WTC11 (cell line): ENCODE data around the gene ZNHIT1. TPM values are rescaled to one million over a fixed set of nuclear protein-coding genes. Genes with fewer than 3 reads are reported as not detected.

Experiments
- ATAC-seq: fragments of 200-7000 bp; cut with Tn5 transposase; 2 replicates; pipeline ENCODE4 v1.10.0; 2021; ENCODE audit warnings: mild to moderate bottlenecking, moderate library complexity
- CTCF ChIA-PET: fragments of 300-600 bp; sonication (Branson Sonifier 250); formaldehyde crosslinking; loops from one replicate; lab custom pipeline; 2021; ENCODE audit warnings: antibody characterized with exemption; lab: Charles Lee
- POLR2A ChIA-PET: fragments of 350-600 bp; sonication (Branson Sonifier 250); formaldehyde crosslinking; loops from one replicate; lab custom pipeline; 2021; ENCODE audit warnings: antibody characterized with exemption; lab: Charles Lee
- DNase-seq: peaks from one replicate; pipeline ENCODE4 v3.0.0; 2021; ENCODE audit warnings: low spot score
- H3K27ac Mint-ChIP-seq: 2 replicates; pipeline ENCODE4 v1.8.0; 2021; ENCODE audit warnings: mixed read lengths
- H3K27me3 Mint-ChIP-seq: 2 replicates; pipeline ENCODE4 v1.8.0; 2021; ENCODE audit warnings: low read depth, mild to moderate bottlenecking, moderate library complexity, mixed read lengths
- H3K36me3 Mint-ChIP-seq: 2 replicates; pipeline ENCODE4 v1.8.0; 2021; ENCODE audit warnings: mixed read lengths
- H3K4me1 Mint-ChIP-seq: 2 replicates; pipeline ENCODE4 v1.8.0; 2022; ENCODE audit warnings: mixed read lengths
- H3K4me3 Mint-ChIP-seq: 2 replicates; pipeline ENCODE4 v1.8.0; 2021; ENCODE audit warnings: mild to moderate bottlenecking, moderate library complexity, mixed read lengths
- H3K9me3 Mint-ChIP-seq: 2 replicates; pipeline ENCODE4 v1.8.0; 2021; ENCODE audit warnings: mixed read lengths
- FOXJ3 ChIP-seq: sonication (generic); formaldehyde crosslinking; IDR thresholded peaks from 2 replicates; pipeline ENCODE4 v1.9.0; 2021; ENCODE audit warnings: missing genetic modification reagents, mild to moderate bottlenecking, borderline replicate concordance
- GTF2I ChIP-seq: fragments of 250-450 bp; sonication (Bioruptor Pico); conservative IDR thresholded peaks from 2 replicates; pipeline ENCODE4 v1.4.0; 2021; ENCODE audit warnings: mild to moderate bottlenecking
- NFYB ChIP-seq: sonication (generic); formaldehyde crosslinking; conservative IDR thresholded peaks from 2 replicates; pipeline ENCODE4 v1.8.0; 2022; ENCODE audit warnings: low read depth, missing genetic modification reagents
- NR3C1 ChIP-seq: sonication (generic); formaldehyde crosslinking; conservative IDR thresholded peaks from 2 replicates; pipeline ENCODE4 v1.8.1; 2023; ENCODE audit warnings: low read depth, mild to moderate bottlenecking, missing genetic modification reagents
- PRRX2 ChIP-seq: fragments of 250-450 bp; sonication (Bioruptor Pico); IDR thresholded peaks from 2 replicates; pipeline ENCODE4 v1.8.0; 2021; ENCODE audit warnings: mild to moderate bottlenecking
- RELA ChIP-seq: sonication (generic); formaldehyde crosslinking; IDR thresholded peaks from 2 replicates; pipeline ENCODE4 v1.8.1; 2022; ENCODE audit warnings: missing genetic modification reagents, mild to moderate bottlenecking, borderline replicate concordance
- SMAD4 ChIP-seq: sonication (generic); formaldehyde crosslinking; IDR thresholded peaks from 2 replicates; pipeline ENCODE4 v1.8.0; 2022; ENCODE audit warnings: mild to moderate bottlenecking, missing genetic modification reagents
- ZBTB21 ChIP-seq: sonication (generic); formaldehyde crosslinking; IDR thresholded peaks from 2 replicates; pipeline ENCODE4 v1.8.1; 2023; ENCODE audit warnings: mild to moderate bottlenecking, missing genetic modification reagents, borderline replicate concordance
- ZNF138 ChIP-seq: sonication (generic); formaldehyde crosslinking; conservative IDR thresholded peaks from 2 replicates; pipeline ENCODE4 v1.8.1; 2022; ENCODE audit warnings: mild to moderate bottlenecking, moderate library complexity, missing genetic modification reagents
- ZNF423 ChIP-seq: fragments of 250-450 bp; sonication (Bioruptor Pico); IDR thresholded peaks from 2 replicates; pipeline ENCODE4 v2.1.2; 2022; ENCODE audit warnings: mild to moderate bottlenecking, moderate library complexity
- total RNA-seq: library from RNA; stranded (reverse); gene quantifications from 3 replicates; pipeline ENCODE4 v1.2.3, GENCODE V29; 2021
- TF ChIP-seq, protein P1 (sequence below): sonication (generic); formaldehyde crosslinking; IDR thresholded peaks from 2 replicates; pipeline ENCODE4 v1.8.1; 2022; ENCODE audit warnings: low read depth, missing genetic modification reagents, borderline replicate concordance
- TF ChIP-seq, protein P2 (sequence below): sonication (generic); formaldehyde crosslinking; IDR thresholded peaks from 2 replicates; pipeline ENCODE4 v1.8.1; 2022; ENCODE audit warnings: mild to moderate bottlenecking, missing genetic modification reagents, moderate library complexity, borderline replicate concordance
- TF ChIP-seq, protein P3 (sequence below): sonication (generic); formaldehyde crosslinking; IDR thresholded peaks from 2 replicates; pipeline ENCODE4 v1.8.0; 2023; ENCODE audit warnings: missing genetic modification reagents
- TF ChIP-seq, protein P4 (sequence below): fragments of 250-450 bp; sonication (Bioruptor Pico); IDR thresholded peaks from 2 replicates; pipeline ENCODE4 v2.1.2; 2022; ENCODE audit warnings: mild to moderate bottlenecking, moderate library complexity
- TF ChIP-seq, protein P5 (sequence below): sonication (generic); formaldehyde crosslinking; IDR thresholded peaks from 2 replicates; pipeline ENCODE4 v1.8.1; 2023; ENCODE audit warnings: mild to moderate bottlenecking, missing genetic modification reagents, borderline replicate concordance
- TF ChIP-seq, protein P6 (sequence below): sonication (generic); formaldehyde crosslinking; IDR thresholded peaks from 2 replicates; pipeline ENCODE4 v1.8.1; 2022; ENCODE audit warnings: low read depth, mild to moderate bottlenecking, moderate library complexity, missing genetic modification reagents, borderline replicate concordance

Gene ZNHIT1
- total RNA-seq, 1 experiment from 2014 or later: 63.9 TPM

DNA sequence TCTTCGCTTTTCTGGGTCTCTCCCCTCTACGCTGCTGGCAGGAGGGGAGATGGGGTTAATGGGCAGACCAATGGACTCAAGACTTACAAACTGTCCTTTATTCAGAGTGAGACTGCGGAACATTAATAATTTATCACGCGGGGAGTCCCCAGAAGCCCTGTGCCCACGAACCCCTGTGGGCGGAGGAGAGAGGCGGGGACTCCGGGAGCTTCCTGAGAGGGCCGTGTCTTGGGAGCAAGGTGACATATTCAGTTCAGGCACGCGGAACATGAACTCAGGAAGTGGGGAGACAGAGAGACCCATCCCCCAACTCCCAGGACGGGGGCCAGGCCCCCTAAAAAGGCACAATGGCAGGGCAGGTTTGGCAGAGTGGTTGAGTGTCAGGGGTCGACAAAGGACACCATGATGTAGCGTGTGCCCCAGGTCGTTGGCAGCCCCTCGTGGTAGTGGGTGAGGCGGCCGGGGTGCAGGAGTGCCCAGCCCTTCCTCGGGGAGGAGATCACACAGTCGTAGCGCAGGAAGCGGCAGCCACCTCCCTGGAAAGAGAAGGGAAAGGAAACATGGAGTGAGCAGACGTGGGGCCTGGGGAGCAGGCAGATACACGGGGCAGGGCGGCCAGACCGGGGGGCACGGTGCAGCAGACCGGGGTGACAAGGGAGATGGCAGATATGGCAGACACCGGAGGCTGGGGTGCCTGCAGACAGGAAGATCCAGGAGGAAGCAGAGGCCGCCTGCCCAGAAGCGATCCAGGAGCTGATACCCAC is 11.9 kb upstream of the ZNHIT1 start (continued):
- TF ChIP-seq PRRX2 (CRISPR knock-in tag) (no peak), ZNF138 (CRISPR knock-in tag) (no peak), ZNF423 (CRISPR knock-in tag) (no peak), NFYB (no peak), NR3C1 (CRISPR knock-in tag) (no peak)
- TF ChIP-seq, protein P1, sequence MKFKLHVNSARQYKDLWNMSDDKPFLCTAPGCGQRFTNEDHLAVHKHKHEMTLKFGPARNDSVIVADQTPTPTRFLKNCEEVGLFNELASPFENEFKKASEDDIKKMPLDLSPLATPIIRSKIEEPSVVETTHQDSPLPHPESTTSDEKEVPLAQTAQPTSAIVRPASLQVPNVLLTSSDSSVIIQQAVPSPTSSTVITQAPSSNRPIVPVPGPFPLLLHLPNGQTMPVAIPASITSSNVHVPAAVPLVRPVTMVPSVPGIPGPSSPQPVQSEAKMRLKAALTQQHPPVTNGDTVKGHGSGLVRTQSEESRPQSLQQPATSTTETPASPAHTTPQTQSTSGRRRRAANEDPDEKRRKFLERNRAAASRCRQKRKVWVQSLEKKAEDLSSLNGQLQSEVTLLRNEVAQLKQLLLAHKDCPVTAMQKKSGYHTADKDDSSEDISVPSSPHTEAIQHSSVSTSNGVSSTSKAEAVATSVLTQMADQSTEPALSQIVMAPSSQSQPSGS: no peak
- TF ChIP-seq, protein P2, sequence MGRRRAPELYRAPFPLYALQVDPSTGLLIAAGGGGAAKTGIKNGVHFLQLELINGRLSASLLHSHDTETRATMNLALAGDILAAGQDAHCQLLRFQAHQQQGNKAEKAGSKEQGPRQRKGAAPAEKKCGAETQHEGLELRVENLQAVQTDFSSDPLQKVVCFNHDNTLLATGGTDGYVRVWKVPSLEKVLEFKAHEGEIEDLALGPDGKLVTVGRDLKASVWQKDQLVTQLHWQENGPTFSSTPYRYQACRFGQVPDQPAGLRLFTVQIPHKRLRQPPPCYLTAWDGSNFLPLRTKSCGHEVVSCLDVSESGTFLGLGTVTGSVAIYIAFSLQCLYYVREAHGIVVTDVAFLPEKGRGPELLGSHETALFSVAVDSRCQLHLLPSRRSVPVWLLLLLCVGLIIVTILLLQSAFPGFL (CRISPR knock-in tag): no peak

DNA sequence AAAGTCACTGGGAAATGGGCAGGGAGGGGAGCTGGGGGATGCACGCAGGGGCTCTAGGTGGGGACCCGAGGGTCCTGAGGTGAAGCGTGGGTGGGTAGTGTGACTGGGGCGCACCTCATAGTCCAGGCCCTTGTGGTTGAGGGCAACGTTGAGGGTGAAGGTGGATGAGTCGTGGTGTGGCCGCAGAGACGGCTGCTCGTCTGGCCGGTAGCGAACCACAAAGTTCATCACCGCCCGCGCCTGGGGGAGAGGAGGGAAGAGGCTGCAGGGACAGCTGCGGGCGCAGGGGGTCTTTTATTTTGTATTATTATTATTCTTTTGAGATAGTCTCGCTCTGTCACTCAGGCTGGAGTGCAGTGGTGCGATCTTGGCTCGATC is 11.3 kb upstream of the ZNHIT1 start:
- Mint-ChIP-seq H3K4me1 (peaks cover 7% of the 10 kb centered on the region), H3K4me3 (no peak overlapping the region), H3K27ac (peak overlapping the region; percentile 53; the same call in 1 of the 2 replicates), H3K36me3 (peaks cover 3% of the 10 kb centered on the region; the same call in 1 of the 2 replicates), H3K9me3 (no peaks in the 10 kb centered on the region), H3K27me3 (peaks cover 12% of the 10 kb centered on the region)
- ChIA-PET POLR2A (interaction anchor here (1.1 kb wide), 1 partner anchor 11 kb away, joined by 3 read pairs; the partner anchor contains the start of gene PLOD3), CTCF (interaction anchor here (1.2 to 2.0 kb wide), 3 partner anchors 9 to 76 kb away, joined by 3 to 9 read pairs (median 4); no protein-coding TSS in a partner anchor)
- no peak for ATAC-seq
- no peak for DNase-seq
- TF ChIP-seq, protein P3, sequence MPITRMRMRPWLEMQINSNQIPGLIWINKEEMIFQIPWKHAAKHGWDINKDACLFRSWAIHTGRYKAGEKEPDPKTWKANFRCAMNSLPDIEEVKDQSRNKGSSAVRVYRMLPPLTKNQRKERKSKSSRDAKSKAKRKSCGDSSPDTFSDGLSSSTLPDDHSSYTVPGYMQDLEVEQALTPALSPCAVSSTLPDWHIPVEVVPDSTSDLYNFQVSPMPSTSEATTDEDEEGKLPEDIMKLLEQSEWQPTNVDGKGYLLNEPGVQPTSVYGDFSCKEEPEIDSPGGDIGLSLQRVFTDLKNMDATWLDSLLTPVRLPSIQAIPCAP (CRISPR knock-in tag): no peak
- TF ChIP-seq, protein P4, sequence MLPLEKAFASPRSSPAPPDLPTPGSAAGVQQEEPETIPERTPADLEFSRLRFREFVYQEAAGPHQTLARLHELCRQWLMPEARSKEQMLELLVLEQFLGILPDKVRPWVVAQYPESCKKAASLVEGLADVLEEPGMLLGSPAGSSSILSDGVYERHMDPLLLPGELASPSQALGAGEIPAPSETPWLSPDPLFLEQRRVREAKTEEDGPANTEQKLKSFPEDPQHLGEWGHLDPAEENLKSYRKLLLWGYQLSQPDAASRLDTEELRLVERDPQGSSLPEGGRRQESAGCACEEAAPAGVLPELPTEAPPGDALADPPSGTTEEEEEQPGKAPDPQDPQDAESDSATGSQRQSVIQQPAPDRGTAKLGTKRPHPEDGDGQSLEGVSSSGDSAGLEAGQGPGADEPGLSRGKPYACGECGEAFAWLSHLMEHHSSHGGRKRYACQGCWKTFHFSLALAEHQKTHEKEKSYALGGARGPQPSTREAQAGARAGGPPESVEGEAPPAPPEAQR: no peak
- TF ChIP-seq SMAD4 (CRISPR knock-in tag) (no peak), RELA (CRISPR knock-in tag) (no peak), ZBTB21 (CRISPR knock-in tag) (no peak), FOXJ3 (CRISPR knock-in tag) (no peak), GTF2I (CRISPR knock-in tag) (no peak)
- TF ChIP-seq, protein P5, sequence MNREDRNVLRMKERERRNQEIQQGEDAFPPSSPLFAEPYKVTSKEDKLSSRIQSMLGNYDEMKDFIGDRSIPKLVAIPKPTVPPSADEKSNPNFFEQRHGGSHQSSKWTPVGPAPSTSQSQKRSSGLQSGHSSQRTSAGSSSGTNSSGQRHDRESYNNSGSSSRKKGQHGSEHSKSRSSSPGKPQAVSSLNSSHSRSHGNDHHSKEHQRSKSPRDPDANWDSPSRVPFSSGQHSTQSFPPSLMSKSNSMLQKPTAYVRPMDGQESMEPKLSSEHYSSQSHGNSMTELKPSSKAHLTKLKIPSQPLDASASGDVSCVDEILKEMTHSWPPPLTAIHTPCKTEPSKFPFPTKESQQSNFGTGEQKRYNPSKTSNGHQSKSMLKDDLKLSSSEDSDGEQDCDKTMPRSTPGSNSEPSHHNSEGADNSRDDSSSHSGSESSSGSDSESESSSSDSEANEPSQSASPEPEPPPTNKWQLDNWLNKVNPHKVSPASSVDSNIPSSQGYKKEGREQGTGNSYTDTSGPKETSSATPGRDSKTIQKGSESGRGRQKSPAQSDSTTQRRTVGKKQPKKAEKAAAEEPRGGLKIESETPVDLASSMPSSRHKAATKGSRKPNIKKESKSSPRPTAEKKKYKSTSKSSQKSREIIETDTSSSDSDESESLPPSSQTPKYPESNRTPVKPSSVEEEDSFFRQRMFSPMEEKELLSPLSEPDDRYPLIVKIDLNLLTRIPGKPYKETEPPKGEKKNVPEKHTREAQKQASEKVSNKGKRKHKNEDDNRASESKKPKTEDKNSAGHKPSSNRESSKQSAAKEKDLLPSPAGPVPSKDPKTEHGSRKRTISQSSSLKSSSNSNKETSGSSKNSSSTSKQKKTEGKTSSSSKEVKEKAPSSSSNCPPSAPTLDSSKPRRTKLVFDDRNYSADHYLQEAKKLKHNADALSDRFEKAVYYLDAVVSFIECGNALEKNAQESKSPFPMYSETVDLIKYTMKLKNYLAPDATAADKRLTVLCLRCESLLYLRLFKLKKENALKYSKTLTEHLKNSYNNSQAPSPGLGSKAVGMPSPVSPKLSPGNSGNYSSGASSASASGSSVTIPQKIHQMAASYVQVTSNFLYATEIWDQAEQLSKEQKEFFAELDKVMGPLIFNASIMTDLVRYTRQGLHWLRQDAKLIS (CRISPR knock-in tag): no peak
- TF ChIP-seq, protein P1: no peak
- TF ChIP-seq, protein P6, sequence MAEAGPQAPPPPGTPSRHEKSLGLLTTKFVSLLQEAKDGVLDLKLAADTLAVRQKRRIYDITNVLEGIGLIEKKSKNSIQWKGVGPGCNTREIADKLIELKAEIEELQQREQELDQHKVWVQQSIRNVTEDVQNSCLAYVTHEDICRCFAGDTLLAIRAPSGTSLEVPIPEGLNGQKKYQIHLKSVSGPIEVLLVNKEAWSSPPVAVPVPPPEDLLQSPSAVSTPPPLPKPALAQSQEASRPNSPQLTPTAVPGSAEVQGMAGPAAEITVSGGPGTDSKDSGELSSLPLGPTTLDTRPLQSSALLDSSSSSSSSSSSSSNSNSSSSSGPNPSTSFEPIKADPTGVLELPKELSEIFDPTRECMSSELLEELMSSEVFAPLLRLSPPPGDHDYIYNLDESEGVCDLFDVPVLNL: no peak
